HepG2 (cell line): ENCODE data around the gene MFSD11. TPM values are rescaled to one million over a fixed set of nuclear protein-coding genes. Genes with fewer than 3 reads are reported as not detected.

Experiments
- FOXC1 ChIP-seq: sonication (generic); formaldehyde crosslinking; IDR thresholded peaks from 2 replicates; pipeline ENCODE4 v1.8.0; 2022; ENCODE audit warnings: mild to moderate bottlenecking, missing genetic modification reagents, borderline replicate concordance
- JUND ChIP-seq: sonication (generic); formaldehyde crosslinking; IDR thresholded peaks from 2 replicates; pipeline ENCODE4 v1.8.0; 2022; ENCODE audit warnings: mild to moderate bottlenecking, missing genetic modification reagents
- KDM2A ChIP-seq: sonication (generic); formaldehyde crosslinking; IDR thresholded peaks from 2 replicates; pipeline ENCODE4 v1.4.0; 2020; ENCODE audit warnings: low read depth, missing genetic modification reagents, borderline replicate concordance
- KLF12 ChIP-seq: sonication (generic); formaldehyde crosslinking; IDR thresholded peaks from 2 replicates; pipeline ENCODE4 v1.4.0; 2020; ENCODE audit warnings: missing genetic modification reagents, borderline replicate concordance
- LCORL ChIP-seq, 2 experiments: fragments of 450-650 bp in 1 of 2; sonication (generic) in 1 of 2; formaldehyde crosslinking in 1 of 2; IDR thresholded peaks; 2 replicates each; pipeline versions ENCODE4 v1.5.0 to v1.6.1; 2017 to 2020; ENCODE audit warnings: antibody characterized with exemption in 1 of 2, missing genetic modification reagents in 1 of 2
- MLLT10 ChIP-seq: sonication (generic); formaldehyde crosslinking; IDR thresholded peaks from 2 replicates; pipeline ENCODE4 v1.4.0; 2020; ENCODE audit warnings: missing genetic modification reagents
- POLR2AphosphoS5 ChIP-seq: IDR thresholded peaks from 2 replicates; pipeline ENCODE4 v1.6.1; 2012; ENCODE audit warnings: low read depth, low read length
- PTBP1 ChIP-seq: fragments of 200-400 bp; formaldehyde crosslinking; IDR thresholded peaks from 2 replicates; pipeline ENCODE4 v1.6.1; 2018; ENCODE audit warnings: low read length, low read depth; ENCODE audit not compliant: poor library complexity, severe bottlenecking
- RBM39 ChIP-seq: fragments of 200-400 bp; formaldehyde crosslinking; IDR thresholded peaks from one replicate; pipeline ENCODE4 v1.6.1; 2018; ENCODE audit warnings: antibody characterized with exemption, mild to moderate bottlenecking, low read depth, low read length; ENCODE audit not compliant: poor library complexity, severe bottlenecking
- RFX3 ChIP-seq: IDR thresholded peaks from 2 replicates; pipeline ENCODE4 v1.6.1; 2016; ENCODE audit warnings: missing biosample characterization, missing genetic modification reagents
- SNAI1 ChIP-seq: sonication (generic); formaldehyde crosslinking; IDR thresholded peaks from 2 replicates; pipeline ENCODE4 v1.5.0; 2020; ENCODE audit warnings: mild to moderate bottlenecking, missing genetic modification reagents, borderline replicate concordance
- SPEN ChIP-seq: sonication (generic); formaldehyde crosslinking; IDR thresholded peaks from 2 replicates; pipeline ENCODE4 v1.5.1; 2020; ENCODE audit warnings: low read depth, mild to moderate bottlenecking, missing genetic modification reagents
- SRY ChIP-seq: sonication (generic); formaldehyde crosslinking; IDR thresholded peaks from 2 replicates; pipeline ENCODE4 v1.8.0; 2022; ENCODE audit warnings: mild to moderate bottlenecking, missing genetic modification reagents
- STAG1 ChIP-seq: sonication (generic); formaldehyde crosslinking; IDR thresholded peaks from 2 replicates; pipeline ENCODE4 v1.4.0; 2020; ENCODE audit warnings: missing genetic modification reagents
- YEATS2 ChIP-seq: sonication (generic); formaldehyde crosslinking; IDR thresholded peaks from 2 replicates; pipeline ENCODE4 v1.4.0; 2020; ENCODE audit warnings: missing genetic modification reagents, borderline replicate concordance
- ZC3H4 ChIP-seq: sonication (generic); formaldehyde crosslinking; IDR thresholded peaks from 2 replicates; pipeline ENCODE4 v1.4.0; 2020; ENCODE audit warnings: missing genetic modification reagents, borderline replicate concordance
- ZFAT ChIP-seq: sonication (generic); formaldehyde crosslinking; conservative IDR thresholded peaks from 2 replicates; pipeline ENCODE4 v1.8.1; 2023; ENCODE audit warnings: missing genetic modification reagents, inconsistent platforms
- ZFP37 ChIP-seq: sonication (generic); formaldehyde crosslinking; IDR thresholded peaks from 2 replicates; pipeline ENCODE4 v1.4.0; 2020; ENCODE audit warnings: missing genetic modification reagents, borderline replicate concordance
- ZKSCAN5 ChIP-seq: sonication (generic); formaldehyde crosslinking; IDR thresholded peaks from 2 replicates; pipeline ENCODE4 v1.5.1; 2020; ENCODE audit warnings: mild to moderate bottlenecking, missing genetic modification reagents
- ZNF264 ChIP-seq: sonication (generic); formaldehyde crosslinking; IDR thresholded peaks from 2 replicates; pipeline ENCODE4 v1.4.0; 2020; ENCODE audit warnings: missing genetic modification reagents
- ZNF446 ChIP-seq: sonication (generic); formaldehyde crosslinking; IDR thresholded peaks from 2 replicates; pipeline ENCODE4 v1.5.0; 2020; ENCODE audit warnings: mild to moderate bottlenecking, missing genetic modification reagents
- ZNF496 ChIP-seq: sonication (generic); formaldehyde crosslinking; IDR thresholded peaks from 2 replicates; pipeline ENCODE4 v1.8.1; 2023; ENCODE audit warnings: mild to moderate bottlenecking, moderate library complexity, missing genetic modification reagents; ENCODE audit not compliant: insufficient replicate concordance
- ZNF549 ChIP-seq: sonication (generic); formaldehyde crosslinking; IDR thresholded peaks from 2 replicates; pipeline ENCODE4 v1.5.0; 2020; ENCODE audit warnings: missing genetic modification reagents
- ZNF614 ChIP-seq: IDR thresholded peaks from 2 replicates; pipeline ENCODE4 v1.6.1; 2018; ENCODE audit warnings: missing biosample characterization, missing genetic modification reagents, inconsistent platforms, borderline replicate concordance
- ZNF816 ChIP-seq: sonication (generic); formaldehyde crosslinking; IDR thresholded peaks from 2 replicates; pipeline ENCODE4 v1.8.0; 2022; ENCODE audit warnings: missing genetic modification reagents, mild to moderate bottlenecking, borderline replicate concordance
- ZSCAN22 ChIP-seq: sonication (generic); formaldehyde crosslinking; IDR thresholded peaks from 2 replicates; pipeline ENCODE4 v1.4.0; 2020; ENCODE audit warnings: mild to moderate bottlenecking, missing genetic modification reagents
- polyA plus RNA-seq, 8 experiments: library from polyadenylated mRNA; depleted of rRNA in 3 of 8; stranded (reverse) in 7 of 8; unstranded in 1 of 8; fragments of >200 nt; fragmentation: Illumina TruSeq in 4 of 8; extraction: Trizol in 4 of 8; gene quantifications; 2 replicates each; pipeline versions ENCODE4 v1.2.1 to v1.2.3, GENCODE V29; 2011 to 2016; ENCODE audit warnings: low read depth in 4 of 8, missing spikeins in 1 of 8, mixed read lengths in 1 of 8; ENCODE audit not compliant: insufficient read depth in 1 of 8
- total RNA-seq, 5 experiments: library from RNA; depleted of rRNA; stranded (reverse); fragments of >200 nt; fragmentation: Illumina TruSeq; extraction: Trizol; gene quantifications; 2 replicates each; pipeline ENCODE4 v1.2.3, GENCODE V29; 2016; ENCODE audit warnings: low read depth in 1 of 5
- TF ChIP-seq, protein P1 (sequence below): sonication (generic); formaldehyde crosslinking; IDR thresholded peaks from 2 replicates; pipeline ENCODE4 v1.5.0; 2020; ENCODE audit warnings: missing genetic modification reagents, mild to moderate bottlenecking, borderline replicate concordance
- TF ChIP-seq, protein P2 (sequence below): IDR thresholded peaks from 2 replicates; pipeline ENCODE4 v1.6.1; 2016; ENCODE audit warnings: low read depth
- TF ChIP-seq, protein P3 (sequence below): sonication (generic); formaldehyde crosslinking; IDR thresholded peaks from 2 replicates; pipeline ENCODE4 v1.8.1; 2023; ENCODE audit warnings: mild to moderate bottlenecking, missing genetic modification reagents, borderline replicate concordance

The MFSD11 gene
- total and polyA plus RNA-seq, 2 of the 13 experiments (the other 11 are each of a cell fraction or from before 2014, with no cell fraction given), result 26.1 to 36.3 TPM

DNA sequence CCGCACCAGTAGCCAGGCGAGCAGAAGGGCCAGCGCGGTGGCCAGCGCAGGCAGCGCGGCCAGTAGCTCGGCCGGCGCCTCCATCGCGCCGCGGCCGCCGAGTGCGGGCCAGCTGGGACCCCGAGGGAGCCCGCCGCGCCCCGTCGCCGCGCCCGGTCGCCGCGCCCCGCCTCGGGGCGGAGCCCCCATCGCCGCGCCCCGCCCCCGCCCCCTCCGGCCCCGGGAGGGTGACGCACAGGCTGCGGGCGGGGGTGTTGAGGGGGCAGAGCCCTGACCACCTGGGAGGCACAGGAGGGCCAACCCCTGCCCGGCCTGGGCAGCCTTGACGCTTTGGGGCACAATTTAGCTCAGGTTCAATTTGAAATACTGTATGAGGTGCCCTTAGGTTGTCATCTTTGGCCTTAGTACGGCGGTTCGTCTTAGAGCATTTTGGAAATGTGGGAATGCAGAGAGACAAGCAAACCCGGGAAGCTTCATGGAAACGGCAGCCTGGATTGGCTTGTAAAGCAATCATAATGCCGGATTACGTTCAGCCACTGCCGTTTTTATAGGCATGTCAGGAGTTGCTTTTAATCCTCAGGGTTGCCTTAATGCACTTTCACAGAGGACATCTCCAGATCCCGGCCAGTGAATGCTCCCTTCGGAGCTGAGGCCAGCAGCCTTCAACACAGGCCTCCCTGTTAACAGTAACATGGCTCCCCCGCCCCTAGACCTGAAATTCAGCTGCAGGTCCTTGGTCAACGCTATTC is 26.9 kb upstream of the MFSD11 start, which contains the start of gene MXRA7 (continued):
- TF ChIP-seq ZKSCAN5 (CRISPR knock-in tag) (no peak), ZSCAN22 (CRISPR knock-in tag) (no peak), ZNF496 (CRISPR knock-in tag) (no peak), JUND (CRISPR knock-in tag) (no peak), ZC3H4 (no peak), ZNF446 (CRISPR knock-in tag) (no peak), LCORL (IDR thresholded peaks at IDR 0.05) (no peak), LCORL (CRISPR knock-in tag; IDR thresholded peaks at IDR 0.05) (peak; percentile 68), ZNF614 (CRISPR knock-in tag) (no peak), STAG1 (CRISPR knock-in tag) (no peak), ZNF264 (no peak), RBM39 (no peak), RFX3 (CRISPR knock-in tag) (no peak), PTBP1 (no peak), ZNF549 (CRISPR knock-in tag) (no peak), YEATS2 (no peak), ZFP37 (CRISPR knock-in tag) (no peak), SRY (CRISPR knock-in tag) (no peak), ZFAT (CRISPR knock-in tag) (no peak), ZNF816 (CRISPR knock-in tag) (no peak), POLR2AphosphoS5 (no peak), MLLT10 (CRISPR knock-in tag) (no peak), KDM2A (CRISPR knock-in tag) (peak; percentile 68; the same call in 1 of the 2 replicates), KLF12 (CRISPR knock-in tag) (no peak; the same call in 1 of the 2 replicates), FOXC1 (CRISPR knock-in tag) (no peak), SNAI1 (CRISPR knock-in tag) (no peak), SPEN (CRISPR knock-in tag) (peak; percentile 60; the same call in 1 of the 2 replicates)
- TF ChIP-seq, protein P1, sequence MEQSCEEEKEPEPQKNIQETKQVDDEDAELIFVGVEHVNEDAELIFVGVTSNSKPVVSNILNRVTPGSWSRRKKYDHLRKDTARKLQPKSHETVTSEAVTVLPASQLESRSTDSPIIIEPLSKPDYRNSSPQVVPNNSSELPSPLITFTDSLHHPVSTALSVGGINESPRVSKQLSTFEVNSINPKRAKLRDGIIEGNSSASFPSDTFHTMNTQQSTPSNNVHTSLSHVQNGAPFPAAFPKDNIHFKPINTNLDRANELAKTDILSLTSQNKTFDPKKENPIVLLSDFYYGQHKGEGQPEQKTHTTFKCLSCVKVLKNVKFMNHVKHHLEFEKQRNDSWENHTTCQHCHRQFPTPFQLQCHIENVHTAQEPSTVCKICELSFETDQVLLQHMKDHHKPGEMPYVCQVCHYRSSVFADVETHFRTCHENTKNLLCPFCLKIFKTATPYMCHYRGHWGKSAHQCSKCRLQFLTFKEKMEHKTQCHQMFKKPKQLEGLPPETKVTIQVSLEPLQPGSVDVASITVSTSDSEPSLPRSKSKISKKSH (CRISPR knock-in tag), result no peak
- TF ChIP-seq, protein P2, sequence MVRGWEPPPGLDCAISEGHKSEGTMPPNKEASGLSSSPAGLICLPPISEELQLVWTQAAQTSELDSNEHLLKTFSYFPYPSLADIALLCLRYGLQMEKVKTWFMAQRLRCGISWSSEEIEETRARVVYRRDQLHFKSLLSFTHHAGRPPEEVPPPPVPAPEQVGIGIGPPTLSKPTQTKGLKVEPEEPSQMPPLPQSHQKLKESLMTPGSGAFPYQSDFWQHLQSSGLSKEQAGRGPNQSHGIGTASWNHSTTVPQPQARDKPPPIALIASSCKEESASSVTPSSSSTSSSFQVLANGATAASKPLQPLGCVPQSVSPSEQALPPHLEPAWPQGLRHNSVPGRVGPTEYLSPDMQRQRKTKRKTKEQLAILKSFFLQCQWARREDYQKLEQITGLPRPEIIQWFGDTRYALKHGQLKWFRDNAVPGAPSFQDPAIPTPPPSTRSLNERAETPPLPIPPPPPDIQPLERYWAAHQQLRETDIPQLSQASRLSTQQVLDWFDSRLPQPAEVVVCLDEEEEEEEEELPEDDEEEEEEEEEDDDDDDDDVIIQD (CRISPR knock-in tag), result no peak
- TF ChIP-seq, protein P3, sequence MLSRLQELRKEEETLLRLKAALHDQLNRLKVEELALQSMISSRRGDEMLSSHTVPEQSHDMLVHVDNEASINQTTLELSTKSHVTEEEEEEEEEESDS (CRISPR knock-in tag), result no peak
